ENCODE results near the gene CLK4. TPM values are rescaled to one million over a fixed set of nuclear protein-coding genes. Genes with fewer than 3 reads are reported as not detected.

CLK4 gene
- total RNA-seq, 4 donors from 2014 or later, result 18.4 to 38.3 (median 34.2) TPM

- intact Hi-C loops (cut with DNase I; ENCODE audit: low total_unique reads), result no loop called here
- no peak for TF ChIP-seq POLR2A (IDR thresholded peaks at IDR 0.05)
- no peak for TF ChIP-seq CTCF (IDR thresholded peaks at IDR 0.05)
- no peak overlapping the region for H3K4me3 ChIP-seq (ENCODE audit: low read depth, poor library complexity, severe bottlenecking)
- WGBS, 2 donors, result 51 to 81% methylated on average over 2 of the region's 2 CpGs
- DNase-seq (ENCODE audit: low spot score in 2 of 2), result no peak
These were observed 31.1 kb downstream of the CLK4 start for GRCh38 chr5:178595750-178596149.

- intact Hi-C loops (cut with DNase I; ENCODE audit: low total_unique reads), result no loop called here
- TF ChIP-seq CTCF (IDR thresholded peaks at IDR 0.05), result no peak
- TF ChIP-seq POLR2A (IDR thresholded peaks at IDR 0.05), result no peak
- no peak for DNase-seq (ENCODE audit: low spot score in 2 of 2)
- no peak overlapping the region for H3K4me3 ChIP-seq (ENCODE audit: low read depth, poor library complexity, severe bottlenecking)
These were observed 31.7 kb downstream of the CLK4 start for GRCh38 chr5:178595150-178595549.

- WGBS, 2 donors, result 19 to 21% methylated on average over 9 of the region's 9 CpGs
- DNase-seq (ENCODE audit: low spot score in 2 of 2), result no peak
- intact Hi-C loops (cut with DNase I; ENCODE audit: low total_unique reads), result loop anchor here (5.0 kb wide), 1 partner anchor 309 kb away; no protein-coding TSS in a partner anchor
- H3K4me3 ChIP-seq (ENCODE audit: low read depth, poor library complexity, severe bottlenecking), result no peak overlapping the region
- TF ChIP-seq POLR2A (IDR thresholded peaks at IDR 0.05) (no peak), CTCF (IDR thresholded peaks at IDR 0.05) (no peak)
These were observed 35.9 kb downstream of the CLK4 start for GRCh38 chr5:178590924-178591423.

- 1 to 2% methylated on average over 15 to 36 of the region's 78 CpGs for WGBS, 2 donors
- TF ChIP-seq CTCF (IDR thresholded peaks at IDR 0.05) (peak in 1 of 3 donors; percentile 33), POLR2A (IDR thresholded peaks at IDR 0.05) (no peak)
- H3K4me3 ChIP-seq (ENCODE audit: low read depth, poor library complexity, severe bottlenecking), result peak within 1 kb of the TSS; percentile 20
- intact Hi-C loops (cut with DNase I; ENCODE audit: low total_unique reads), result loop anchor here (5.0 kb wide), 1 partner anchor 308 kb away; no protein-coding TSS in a partner anchor
- DNase-seq (ENCODE audit: low spot score in 2 of 2), result peak in 1 of 2 donors; percentile 88
These were observed 36.5 kb downstream of the CLK4 start, which contains the start of gene COL23A1 for GRCh38 chr5:178590141-178590923. TSS of gene COL23A1 (minus strand) at chr5:178590393.

GRCh38 chr5:178589180-178590140 lies 37.4 kb downstream of the CLK4 start:
- intact Hi-C loops (cut with DNase I; ENCODE audit: low total_unique reads), result loop anchor here (5.0 kb wide), 1 partner anchor 307 kb away; no protein-coding TSS in a partner anchor

More at GRCh38 chr5:178589180-178590140, 37.4 kb downstream of the CLK4 start:
- no peak for DNase-seq (ENCODE audit: low spot score in 2 of 2)
- WGBS, 2 donors, result 15 to 30% methylated on average over 34 to 69 of the region's 91 CpGs
- no peak for TF ChIP-seq CTCF (IDR thresholded peaks at IDR 0.05)
- no peak for TF ChIP-seq POLR2A (IDR thresholded peaks at IDR 0.05)
- peak overlapping the region; percentile 20 for H3K4me3 ChIP-seq (ENCODE audit: low read depth, poor library complexity, severe bottlenecking)
